Panc1 (cell line): ENCODE results near the gene KIRREL3. TPM values are rescaled to one million over a fixed set of nuclear protein-coding genes. Genes with fewer than 3 reads are reported as not detected.

Source experiments
- ATAC-seq: fragments of 200-7000 bp; cut with Tn5 transposase; 2 replicates; pipeline ENCODE4 v1.9.1; 2020; ENCODE audit warnings: mild to moderate bottlenecking, moderate library complexity
- BruUV-seq: library from RNA; stranded (reverse); fragments of 400-500 nt; replicated peaks from 2 replicates; lab custom pipeline; 2021; lab: Mats Ljungman, UMichigan
- CTCF ChIA-PET: fragments of 300-600 bp; sonication (Branson Sonifier 250); formaldehyde crosslinking; loops from one replicate; lab custom pipeline; 2022; ENCODE audit warnings: antibody characterized with exemption; lab: Charles Lee
- POLR2A ChIA-PET: fragments of 300-600 bp; sonication (Branson Sonifier 250); formaldehyde crosslinking; loops from one replicate; lab custom pipeline; 2022; ENCODE audit warnings: antibody characterized with exemption; lab: Charles Lee
- DNase-seq: peaks from one replicate; pipeline ENCODE4 v3.0.0-alpha.2; 2010; ENCODE audit warnings: low read depth, low spot score
- H3K27ac ChIP-seq: 2 replicates; pipeline ENCODE4 v1.5.1; 2011; ENCODE audit warnings: mild to moderate bottlenecking, low read length, inconsistent platforms
- H3K27me3 ChIP-seq: fragments of 200-500 bp; sonication (Bioruptor generic); 2 replicates; pipeline ENCODE4 v1.6.0; 2014; ENCODE audit warnings: low read length, inconsistent platforms; ENCODE audit not compliant: control insufficient read depth, insufficient read depth
- H3K36me3 ChIP-seq: fragments of 200-500 bp; sonication (Bioruptor generic); 2 replicates; pipeline ENCODE4 v1.5.1; 2014; ENCODE audit warnings: inconsistent platforms, mild to moderate bottlenecking, low read length, moderate library complexity; ENCODE audit not compliant: control insufficient read depth, insufficient read depth
- H3K4me1 ChIP-seq: 2 replicates; pipeline ENCODE4 v1.5.1; 2011; ENCODE audit warnings: inconsistent platforms, mild to moderate bottlenecking, low read length, moderate library complexity; ENCODE audit not compliant: control insufficient read depth, insufficient read depth
- H3K4me3 ChIP-seq, 2 experiments: 2 replicates each; pipeline ENCODE4 v1.5.1; 2011 to 2012; ENCODE audit warnings: low read depth in 2 of 2, low read length in 2 of 2, mild to moderate bottlenecking in 2 of 2, inconsistent platforms in 1 of 2, moderate library complexity in 1 of 2
- H3K9me3 ChIP-seq: fragments of 200-500 bp; sonication (Bioruptor generic); 2 replicates; pipeline ENCODE4 v1.5.1; 2014; ENCODE audit warnings: low read depth, mild to moderate bottlenecking, inconsistent platforms, low read length, moderate library complexity; ENCODE audit not compliant: control insufficient read depth, insufficient read depth
- POLR2AphosphoS5 ChIP-seq: IDR thresholded peaks from 2 replicates; pipeline ENCODE4 v1.6.1; 2012; ENCODE audit warnings: mild to moderate bottlenecking, low read depth, low read length, moderate library complexity
- SIN3A ChIP-seq: IDR thresholded peaks from 2 replicates; pipeline ENCODE4 v1.6.1; 2012; ENCODE audit warnings: low read depth, mild to moderate bottlenecking, low read length, moderate library complexity, borderline replicate concordance; ENCODE audit not compliant: insufficient read depth
- TCF7L2 ChIP-seq: IDR thresholded peaks from 2 replicates; pipeline ENCODE4 v1.6.1; 2011; ENCODE audit warnings: mild to moderate bottlenecking, low read depth, low read length, inconsistent platforms
- in situ Hi-C: cut with HindIII; loops from 2 replicates; pipeline ENCODE4 v1.10.0; 2016; ENCODE audit warnings: low sequenced_read_pairs, low pct_unique_long_range_greater_than_20kb
- intact Hi-C: fragments of 100-400 bp; cut with micrococcal nuclease; formaldehyde crosslinking; loops from one replicate; pipeline ENCODE4 v1.10.0; 2022; ENCODE audit not compliant: unreplicated experiment
- total RNA-seq: library from RNA; stranded (reverse); gene quantifications from one replicate; pipeline ENCODE4 v1.2.1, GENCODE V29; 2021; ENCODE audit not compliant: unreplicated experiment
- TF ChIP-seq, protein P1 (sequence below): fragments of 450-650 bp; IDR thresholded peaks from 2 replicates; pipeline ENCODE4 v1.5.1; 2017; ENCODE audit warnings: mild to moderate bottlenecking
- TF ChIP-seq, protein P2 (sequence below), 2 experiments: IDR thresholded peaks; 2 replicates each; pipeline ENCODE4 v1.6.1; 2011 to 2012; ENCODE audit warnings: low read depth in 2 of 2, control low read depth in 1 of 2, low read length in 1 of 2, mild to moderate bottlenecking in 1 of 2, moderate library complexity in 1 of 2; ENCODE audit not compliant: insufficient read depth in 1 of 2

The KIRREL3 gene
- total RNA-seq, 1 experiment from 2014 or later: 0.36 TPM

DNA sequence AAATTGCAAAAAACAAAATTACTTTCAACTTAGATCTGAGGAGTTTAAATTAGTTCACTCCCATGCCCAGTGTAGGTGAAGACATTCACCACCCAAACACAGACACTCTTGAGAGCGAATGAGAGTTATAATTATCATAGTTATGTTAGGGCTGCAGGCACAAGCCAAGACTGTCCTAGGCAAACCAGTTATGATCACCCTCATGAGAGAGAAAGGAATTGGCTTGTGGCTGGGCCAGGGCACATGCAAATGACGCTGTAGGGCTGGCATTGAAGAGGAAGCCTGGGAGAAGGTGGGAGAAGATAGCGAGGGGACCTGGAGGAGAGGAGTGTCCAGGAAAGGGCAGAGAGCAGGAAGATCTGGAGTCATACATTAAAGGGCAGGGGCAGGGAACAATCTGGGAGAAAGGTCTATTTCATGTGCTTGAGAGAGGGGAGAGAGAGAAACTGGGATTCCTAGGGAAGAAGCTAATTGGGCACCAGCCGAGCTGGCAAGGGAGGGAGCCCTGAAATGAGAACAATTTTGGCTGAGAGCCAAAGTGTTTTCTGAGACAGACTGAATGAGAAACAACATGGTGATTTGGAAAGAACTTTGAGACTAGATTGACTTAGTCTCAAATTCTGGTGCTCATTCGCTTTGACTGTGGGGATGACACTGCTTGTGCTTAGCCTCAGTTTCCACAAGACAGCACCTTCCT lies 279.9 kb downstream of the KIRREL3 start:
- ATAC-seq (no peak), DNase-seq (no peak)
- H3K27me3 ChIP-seq: peaks cover 25% of the 10 kb centered on the region
- H3K36me3 ChIP-seq: no peaks in the 10 kb centered on the region
- TF ChIP-seq, protein P1, sequence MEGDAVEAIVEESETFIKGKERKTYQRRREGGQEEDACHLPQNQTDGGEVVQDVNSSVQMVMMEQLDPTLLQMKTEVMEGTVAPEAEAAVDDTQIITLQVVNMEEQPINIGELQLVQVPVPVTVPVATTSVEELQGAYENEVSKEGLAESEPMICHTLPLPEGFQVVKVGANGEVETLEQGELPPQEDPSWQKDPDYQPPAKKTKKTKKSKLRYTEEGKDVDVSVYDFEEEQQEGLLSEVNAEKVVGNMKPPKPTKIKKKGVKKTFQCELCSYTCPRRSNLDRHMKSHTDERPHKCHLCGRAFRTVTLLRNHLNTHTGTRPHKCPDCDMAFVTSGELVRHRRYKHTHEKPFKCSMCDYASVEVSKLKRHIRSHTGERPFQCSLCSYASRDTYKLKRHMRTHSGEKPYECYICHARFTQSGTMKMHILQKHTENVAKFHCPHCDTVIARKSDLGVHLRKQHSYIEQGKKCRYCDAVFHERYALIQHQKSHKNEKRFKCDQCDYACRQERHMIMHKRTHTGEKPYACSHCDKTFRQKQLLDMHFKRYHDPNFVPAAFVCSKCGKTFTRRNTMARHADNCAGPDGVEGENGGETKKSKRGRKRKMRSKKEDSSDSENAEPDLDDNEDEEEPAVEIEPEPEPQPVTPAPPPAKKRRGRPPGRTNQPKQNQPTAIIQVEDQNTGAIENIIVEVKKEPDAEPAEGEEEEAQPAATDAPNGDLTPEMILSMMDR: no peak
- TF ChIP-seq TCF7L2 (no peak), SIN3A (no peak), POLR2AphosphoS5 (no peak)
- TF ChIP-seq, protein P2, sequence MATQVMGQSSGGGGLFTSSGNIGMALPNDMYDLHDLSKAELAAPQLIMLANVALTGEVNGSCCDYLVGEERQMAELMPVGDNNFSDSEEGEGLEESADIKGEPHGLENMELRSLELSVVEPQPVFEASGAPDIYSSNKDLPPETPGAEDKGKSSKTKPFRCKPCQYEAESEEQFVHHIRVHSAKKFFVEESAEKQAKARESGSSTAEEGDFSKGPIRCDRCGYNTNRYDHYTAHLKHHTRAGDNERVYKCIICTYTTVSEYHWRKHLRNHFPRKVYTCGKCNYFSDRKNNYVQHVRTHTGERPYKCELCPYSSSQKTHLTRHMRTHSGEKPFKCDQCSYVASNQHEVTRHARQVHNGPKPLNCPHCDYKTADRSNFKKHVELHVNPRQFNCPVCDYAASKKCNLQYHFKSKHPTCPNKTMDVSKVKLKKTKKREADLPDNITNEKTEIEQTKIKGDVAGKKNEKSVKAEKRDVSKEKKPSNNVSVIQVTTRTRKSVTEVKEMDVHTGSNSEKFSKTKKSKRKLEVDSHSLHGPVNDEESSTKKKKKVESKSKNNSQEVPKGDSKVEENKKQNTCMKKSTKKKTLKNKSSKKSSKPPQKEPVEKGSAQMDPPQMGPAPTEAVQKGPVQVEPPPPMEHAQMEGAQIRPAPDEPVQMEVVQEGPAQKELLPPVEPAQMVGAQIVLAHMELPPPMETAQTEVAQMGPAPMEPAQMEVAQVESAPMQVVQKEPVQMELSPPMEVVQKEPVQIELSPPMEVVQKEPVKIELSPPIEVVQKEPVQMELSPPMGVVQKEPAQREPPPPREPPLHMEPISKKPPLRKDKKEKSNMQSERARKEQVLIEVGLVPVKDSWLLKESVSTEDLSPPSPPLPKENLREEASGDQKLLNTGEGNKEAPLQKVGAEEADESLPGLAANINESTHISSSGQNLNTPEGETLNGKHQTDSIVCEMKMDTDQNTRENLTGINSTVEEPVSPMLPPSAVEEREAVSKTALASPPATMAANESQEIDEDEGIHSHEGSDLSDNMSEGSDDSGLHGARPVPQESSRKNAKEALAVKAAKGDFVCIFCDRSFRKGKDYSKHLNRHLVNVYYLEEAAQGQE (IDR thresholded peaks at IDR 0.05; ENCODE audit: insufficient read depth in 1 of 2, low read depth in 2 of 2, low read length in 1 of 2): no peak
- no peaks in the 10 kb centered on the region for H3K9me3 ChIP-seq
- no peaks in the 10 kb centered on the region for H3K4me1 ChIP-seq
- in situ Hi-C loops: no loop called here
- no peak overlapping the region for H3K27ac ChIP-seq
- POLR2A ChIA-PET: interaction anchor here (0.6 kb wide), 1 partner anchor 138 kb away, joined by 4 read pairs; no protein-coding TSS in a partner anchor
- no TSS peak for BruUV-seq
- CTCF ChIA-PET: no interaction called here
- intact Hi-C loops: no loop called here
- H3K4me3 ChIP-seq: no peak overlapping the region

DNA sequence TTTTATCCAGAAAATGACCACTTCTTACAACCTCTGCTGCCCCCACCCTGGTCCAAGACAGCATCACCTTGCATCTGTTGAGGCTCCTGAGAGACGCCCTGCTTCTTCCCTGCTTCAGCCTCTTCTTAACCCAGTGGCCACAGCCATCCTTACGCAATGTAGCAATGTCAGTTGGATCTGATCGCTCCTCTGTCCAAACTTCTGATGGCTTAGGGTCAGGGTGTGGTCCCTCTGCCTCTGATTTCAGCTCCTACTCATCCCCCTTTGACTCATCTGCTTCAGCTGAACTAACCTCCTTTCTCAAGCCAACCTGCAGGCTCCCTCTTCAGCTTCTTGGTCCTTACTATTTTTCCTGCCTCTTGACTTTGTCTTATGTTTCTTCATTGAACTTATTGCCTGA lies 280.8 kb downstream of the KIRREL3 start:
- Histone ChIP-seq H3K9me3 (no peaks in the 10 kb centered on the region), H3K27me3 (peaks cover 18% of the 10 kb centered on the region), H3K4me3 (no peak overlapping the region), H3K4me1 (no peaks in the 10 kb centered on the region), H3K27ac (no peak overlapping the region), H3K36me3 (no peaks in the 10 kb centered on the region)
- TF ChIP-seq, protein P1: no peak
- TF ChIP-seq TCF7L2 (no peak), POLR2AphosphoS5 (no peak), SIN3A (no peak)
- TF ChIP-seq, protein P2 (IDR thresholded peaks at IDR 0.05; ENCODE audit: insufficient read depth in 1 of 2, low read depth in 2 of 2, low read length in 1 of 2): no peak
- intact Hi-C loops: loop anchor here (10.0 kb wide), 1 partner anchor 275 kb away; no protein-coding TSS in a partner anchor
- ChIA-PET CTCF (no interaction called here), POLR2A (no interaction called here)
- no peak for ATAC-seq
- DNase-seq: no peak
- in situ Hi-C loops: no loop called here
- no TSS peak for BruUV-seq
